ENCODE data around the gene MAP4K4. TPM values are rescaled to one million over a fixed set of nuclear protein-coding genes. Genes with fewer than 3 reads are reported as not detected.

MAP4K4 gene
- total and polyA plus RNA-seq, 2 of the 4 experiments (the other 2 are of a cell fraction): 89.4 to 124 TPM

- ATAC-seq (ENCODE audit: low read depth) (no peak), DNase-seq (no peak)
- ChIA-PET CTCF (interaction anchor here (0.5 kb wide), 1 partner anchor 114 kb away, joined by 3 read pairs; no protein-coding TSS in a partner anchor), POLR2A (ENCODE audit: unreplicated experiment) (no interaction called here)
- H3K14ac ChIP-seq (replicated peaks; ENCODE audit: low read depth, low read length): no peak overlapping the region
- H2BK5ac ChIP-seq (ENCODE audit: low read depth, low read length, poor library complexity, severe bottlenecking): no peak overlapping the region
- dilution Hi-C loops (cut with HindIII; ENCODE audit: low sequenced_read_pairs, unreplicated experiment) (no loop called here), in situ Hi-C loops (cut with MboI; ENCODE audit: low sequenced_read_pairs) (no loop called here), intact Hi-C loops (cut with micrococcal nuclease) (no loop called here)
- peaks cover 93% of the 10 kb centered on the region for H4K20me1 ChIP-seq (ENCODE audit: insufficient read depth, low read length)
- no peak overlapping the region for H3K4me3 ChIP-seq (ENCODE audit: insufficient read depth, low read depth, low read length)
- H3K56ac ChIP-seq (ENCODE audit: extremely low read depth, insufficient read depth, low read length): no peak overlapping the region
- no peak overlapping the region for H3K27ac ChIP-seq (ENCODE audit: insufficient read depth, low read length)
- H3K9me3 ChIP-seq (ENCODE audit: control insufficient read depth, insufficient read depth, low read length): no peaks in the 10 kb centered on the region
- no peak overlapping the region for H2AK9ac ChIP-seq (replicated peaks; ENCODE audit: low read depth, low read length, poor library complexity)
- no peak overlapping the region; the same call in 1 of the 2 replicates for H3K23ac ChIP-seq (ENCODE audit: low read depth, low read length)
- no peak overlapping the region for H3K9ac ChIP-seq (ENCODE audit: low read depth, low read length)
- H2BK20ac ChIP-seq (ENCODE audit: low read depth, low read length): no peak overlapping the region
- H2AFZ ChIP-seq (replicated peaks; ENCODE audit: low read length, poor library complexity): no peak overlapping the region
- no peak overlapping the region for H3K18ac ChIP-seq (ENCODE audit: low read depth, low read length)
- H3K36me3 ChIP-seq (ENCODE audit: control insufficient read depth, insufficient read depth, low read length): no peaks in the 10 kb centered on the region
- H3K27me3 ChIP-seq (ENCODE audit: control insufficient read depth, insufficient read depth, low read length): no peaks in the 10 kb centered on the region
- TF ChIP-seq NFE2L2 (IDR thresholded peaks at IDR 0.05; ENCODE audit: low read depth, low read length) (no peak), USF2 (IDR thresholded peaks at IDR 0.05; ENCODE audit: low read depth, low read length) (no peak), MXI1 (IDR thresholded peaks at IDR 0.05; ENCODE audit: borderline replicate concordance, low read depth, low read length) (no peak), FOS (IDR thresholded peaks at IDR 0.05; ENCODE audit: low read depth, low read length) (no peak), MAZ (IDR thresholded peaks at IDR 0.05; ENCODE audit: borderline replicate concordance, low read depth, low read length) (no peak), RAD21 (IDR thresholded peaks at IDR 0.05; ENCODE audit: low read length) (no peak), RFX5 (IDR thresholded peaks at IDR 0.05; ENCODE audit: low read depth, low read length) (no peak)
- TF ChIP-seq, protein P1, sequence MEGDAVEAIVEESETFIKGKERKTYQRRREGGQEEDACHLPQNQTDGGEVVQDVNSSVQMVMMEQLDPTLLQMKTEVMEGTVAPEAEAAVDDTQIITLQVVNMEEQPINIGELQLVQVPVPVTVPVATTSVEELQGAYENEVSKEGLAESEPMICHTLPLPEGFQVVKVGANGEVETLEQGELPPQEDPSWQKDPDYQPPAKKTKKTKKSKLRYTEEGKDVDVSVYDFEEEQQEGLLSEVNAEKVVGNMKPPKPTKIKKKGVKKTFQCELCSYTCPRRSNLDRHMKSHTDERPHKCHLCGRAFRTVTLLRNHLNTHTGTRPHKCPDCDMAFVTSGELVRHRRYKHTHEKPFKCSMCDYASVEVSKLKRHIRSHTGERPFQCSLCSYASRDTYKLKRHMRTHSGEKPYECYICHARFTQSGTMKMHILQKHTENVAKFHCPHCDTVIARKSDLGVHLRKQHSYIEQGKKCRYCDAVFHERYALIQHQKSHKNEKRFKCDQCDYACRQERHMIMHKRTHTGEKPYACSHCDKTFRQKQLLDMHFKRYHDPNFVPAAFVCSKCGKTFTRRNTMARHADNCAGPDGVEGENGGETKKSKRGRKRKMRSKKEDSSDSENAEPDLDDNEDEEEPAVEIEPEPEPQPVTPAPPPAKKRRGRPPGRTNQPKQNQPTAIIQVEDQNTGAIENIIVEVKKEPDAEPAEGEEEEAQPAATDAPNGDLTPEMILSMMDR (conservative IDR thresholded peaks at IDR 0.05; ENCODE audit: low read depth, low read length): no peak
- peaks cover 12% of the 10 kb centered on the region for H3K4me1 ChIP-seq (ENCODE audit: control insufficient read depth, insufficient read depth, low read length)
- no TSS peak for BruUV-seq (replicated peaks)
- peaks cover 18% of the 10 kb centered on the region; the same call in 1 of the 2 replicates for H3K9me1 ChIP-seq (ENCODE audit: insufficient read depth, low read length)
- no peak overlapping the region for H2BK120ac ChIP-seq (ENCODE audit: low read depth, low read length)
- H3K4me2 ChIP-seq (ENCODE audit: low read depth, low read length): no peak overlapping the region
- H4K8ac ChIP-seq (ENCODE audit: low read depth in 2 of 2, low read length in 2 of 2): no peak overlapping the region
- no peak overlapping the region for H4K5ac ChIP-seq (ENCODE audit: low read depth, low read length)
- no peak overlapping the region for H3K4ac ChIP-seq (ENCODE audit: low read depth, low read length)
- H2BK15ac ChIP-seq (ENCODE audit: low read depth, low read length): no peak overlapping the region
- no peak overlapping the region for H4K91ac ChIP-seq (ENCODE audit: insufficient read depth, low read depth, low read length)
- peaks cover 4 to 65% of the 10 kb centered on the region in 2 experiments; a peak in 2 of 4 replicates for H3K79me1 ChIP-seq (ENCODE audit: low read depth in 1 of 2, low read length in 2 of 2)
- 100% methylated on average over 2 of the region's 9 CpGs; no CpG with 5 or more reads in 1 of the 2 experiments for WGBS, 2 experiments (ENCODE audit: extremely low coverage in 2 of 2, insufficient read length in 1 of 2)
- no peak overlapping the region for H2AK5ac ChIP-seq (ENCODE audit: low read depth, low read length)
These were observed 19.8 kb downstream of the MAP4K4 start for GRCh38 chr2:101717071-101717845.
